Measurements from ENCODE around the gene UBALD2. TPM values are rescaled to one million over a fixed set of nuclear protein-coding genes. Genes with fewer than 3 reads are reported as not detected.

The UBALD2 gene
- total RNA-seq, 6 donors from 2014 or later = 8.4 to 74.9 (median 26.8) TPM

GRCh38 chr17:76318586-76318985 is 53.4 kb downstream of the UBALD2 start:
- Histone ChIP-seq H3K27ac (no peak overlapping the region), H3K4me1 (peaks cover 0 to 9% (median 3%) of the 10 kb centered on the region in 4 donors), H3K36me3 (peaks cover 2 to 51% (median 16%) of the 10 kb centered on the region in 4 donors), H3K4me3 (no peak overlapping the region), H3K9me3 (no peaks in the 10 kb centered on the region), H3K27me3 (no peaks in the 10 kb centered on the region)
- TF ChIP-seq EP300 (IDR thresholded peaks at IDR 0.05) = no peak
- DNase-seq (no peak), ATAC-seq (ENCODE audit: low FRiP score in 2 of 2) (no peak)
- 85 to 86% methylated on average over 3 of the region's 3 CpGs for WGBS, 2 donors

Small RNA genes within 50 kb of the gene (small RNA-seq; reads per million reads assigned to genes)
- 0 reads per million in 4 donors for gene RF00019

Other genes with a start within 250 kb of the UBALD2 start
- 100 to 1,000 TPM in 1 of 6 donors, 10 to 100 TPM in 5; 47.5 to 142 (median 63.4) TPM for gene EVPL, start 238.0 kb upstream of the UBALD2 start, total RNA-seq
- 10 to 100 TPM; 41.8 to 68.2 (median 56.1) TPM for gene SRP68, start 192.8 kb upstream of the UBALD2 start, total RNA-seq
- gene GALR2, start 190.6 kb upstream of the UBALD2 start, total RNA-seq = under 1 TPM in 1 of 6 donors, not detected in 5; 0.61 TPM
- gene ZACN, start 186.2 kb upstream of the UBALD2 start, total RNA-seq = not detected
- 100 to 1,000 TPM in 3 of 6 donors, 10 to 100 TPM in 3; 69.4 to 233 (median 103) TPM for gene EXOC7, start 161.6 kb upstream of the UBALD2 start, total RNA-seq
- 10 to 100 TPM in 5 of 6 donors, 1 to 10 TPM in 1; 3.3 to 86.6 (median 32.2) TPM for gene FOXJ1, start 124.1 kb upstream of the UBALD2 start, total RNA-seq
- 10 to 100 TPM in 1 of 6 donors, 1 to 10 TPM in 5; 1.1 to 14.7 (median 2.5) TPM for gene RNF157, start 24.9 kb upstream of the UBALD2 start, total RNA-seq
- gene QRICH2, start 42.9 kb downstream of the UBALD2 start, total RNA-seq = 1 to 10 TPM; 1.7 to 9.4 (median 2.8) TPM
- 100 to 1,000 TPM in 1 of 6 donors, 10 to 100 TPM in 5; 37.3 to 172 (median 59.2) TPM for gene PRPSAP1, start 88.6 kb downstream of the UBALD2 start, total RNA-seq
- 10 to 100 TPM in 3 of 6 donors, 1 to 10 TPM in 3; 5.5 to 16.6 (median 9.5) TPM for gene SPHK1, start 119.3 kb downstream of the UBALD2 start, total RNA-seq
- gene UBE2O, start 187.8 kb downstream of the UBALD2 start, total RNA-seq = 10 to 100 TPM; 20.5 to 55.5 (median 27.7) TPM
- gene AANAT, start 202.3 kb downstream of the UBALD2 start, total RNA-seq = not detected
- 100 to 1,000 TPM in 2 of 6 donors, 10 to 100 TPM in 4; 34.3 to 137 (median 47.6) TPM for gene RHBDF2, start 236.1 kb downstream of the UBALD2 start, total RNA-seq